H1 (cell line): ENCODE measurements around the gene NDST4. TPM values are rescaled to one million over a fixed set of nuclear protein-coding genes. Genes with fewer than 3 reads are reported as not detected.
A peak's percentile ranks its signal among the peaks of the same experiment; 100 is the strongest.

Experiments used
- CTCF ChIA-PET: fragments of 300-600 bp; sonication (Branson Sonifier 250); formaldehyde crosslinking; loops from one replicate; lab custom pipeline; 2021; ENCODE audit not compliant: partially characterized antibody; lab: Charles Lee
- POLR2A ChIA-PET: fragments of 300-600 bp; sonication (Branson Sonifier 250); formaldehyde crosslinking; loops from one replicate; lab custom pipeline; 2021; ENCODE audit warnings: inconsistent platforms; ENCODE audit not compliant: partially characterized antibody; lab: Charles Lee
- DNase-seq, 2 experiments: peaks; one replicate each; pipeline versions ENCODE4 v3.0.0 to v3.0.0-alpha.2; 2010 to 2022; ENCODE audit warnings: low spot score in 2 of 2, low read depth in 1 of 2, mixed read lengths in 1 of 2
- FAIRE-seq: peaks from 2 replicates; lab custom pipeline; 2011; peaks lifted over from hg19 to GRCh38; lab: Jason Lieb, UNC
- H2AFZ ChIP-seq: 2 replicates; pipeline ENCODE4 v1.8.1; 2012; ENCODE audit warnings: low read length, inconsistent platforms
- H2AK5ac ChIP-seq: 2 replicates; pipeline ENCODE4 v1.6.1; 2013; ENCODE audit warnings: low read depth, low read length
- H2BK120ac ChIP-seq: replicated peaks from 2 replicates; pipeline ENCODE3; 2013; ENCODE audit warnings: low read depth, low read length, inconsistent platforms
- H2BK12ac ChIP-seq: 2 replicates; pipeline ENCODE4 v1.6.1; 2013; ENCODE audit warnings: low read depth, low read length
- H2BK15ac ChIP-seq: 2 replicates; pipeline ENCODE4 v1.6.1; 2013; ENCODE audit warnings: low read length
- H2BK20ac ChIP-seq: 2 replicates; pipeline ENCODE4 v1.6.1; 2013; ENCODE audit warnings: low read length
- H2BK5ac ChIP-seq: 2 replicates; pipeline ENCODE4 v1.6.1; 2013; ENCODE audit warnings: low read depth, low read length
- H3K14ac ChIP-seq: 2 replicates; pipeline ENCODE4 v1.6.1; 2013; ENCODE audit warnings: inconsistent platforms; ENCODE audit not compliant: insufficient read length
- H3K18ac ChIP-seq: 2 replicates; pipeline ENCODE4 v1.6.1; 2013; ENCODE audit warnings: low read length; ENCODE audit errors: extremely low read depth
- H3K23ac ChIP-seq: 2 replicates; pipeline ENCODE4 v1.6.1; 2013; ENCODE audit warnings: inconsistent platforms; ENCODE audit not compliant: insufficient read length
- H3K23me2 ChIP-seq: 2 replicates; pipeline ENCODE4 v1.6.1; 2013; ENCODE audit warnings: low read depth, low read length
- H3K27ac ChIP-seq: 2 replicates; pipeline ENCODE4 v1.6.1; 2011; ENCODE audit warnings: low read depth, low read length, inconsistent platforms
- H3K27me3 ChIP-seq, 4 experiments: replicated peaks in 1 of 4; 1 replicate in 1 of 4; 2 replicates in 3 of 4; pipeline versions ENCODE4 v1.6.1 to v1.8.1; 2011 to 2013; ENCODE audit warnings: low read length in 3 of 4, mild to moderate bottlenecking in 3 of 4, inconsistent platforms in 2 of 4, mixed read lengths in 2 of 4, moderate library complexity in 1 of 4; ENCODE audit not compliant: control insufficient read depth in 3 of 4, insufficient read depth in 3 of 4; ENCODE audit errors: extremely low read depth in 1 of 4
- H3K36me3 ChIP-seq, 4 experiments: 2 replicates each; pipeline versions ENCODE4 v1.6.1 to v1.8.1; 2011 to 2013; ENCODE audit warnings: mild to moderate bottlenecking in 4 of 4, low read length in 3 of 4, moderate library complexity in 2 of 4, control low read depth in 1 of 4, inconsistent platforms in 1 of 4; ENCODE audit not compliant: insufficient read depth in 4 of 4, control insufficient read depth in 2 of 4
- H3K4ac ChIP-seq: replicated peaks from 2 replicates; pipeline ENCODE3; 2013; ENCODE audit warnings: low read length, low read depth, mixed read lengths, inconsistent platforms; ENCODE audit not compliant: insufficient read length
- H3K4me1 ChIP-seq, 4 experiments: replicated peaks in 1 of 4; 1 replicate in 1 of 4; 2 replicates in 3 of 4; pipeline versions ENCODE4 v1.6.1 to v1.8.1; 2011 to 2013; ENCODE audit warnings: low read length in 3 of 4, inconsistent platforms in 2 of 4, mixed read lengths in 1 of 4; ENCODE audit not compliant: insufficient read depth in 4 of 4, control insufficient read depth in 3 of 4
- H3K4me2 ChIP-seq, 2 experiments: 2 replicates each; pipeline versions ENCODE4 v1.6.1 to v1.8.1; 2011 to 2013; ENCODE audit warnings: low read depth in 2 of 2, low read length in 2 of 2, control low read depth in 1 of 2, inconsistent platforms in 1 of 2, mild to moderate bottlenecking in 1 of 2; ENCODE audit not compliant: insufficient read depth in 1 of 2
- H3K4me3 ChIP-seq, 4 experiments: fragments of 200-600, 300-600 bp in 1 of 4; sonication (generic), shearing (Covaris generic), sonication (Bioruptor Twin) in 1 of 4; 2 replicates each; pipeline versions ENCODE4 v1.5.1 to v1.8.1; 2011 to 2016; ENCODE audit warnings: low read length in 4 of 4, low read depth in 3 of 4, control low read depth in 2 of 4, inconsistent platforms in 2 of 4, mild to moderate bottlenecking in 2 of 4, mixed read lengths in 1 of 4, moderate library complexity in 1 of 4; ENCODE audit not compliant: insufficient read depth in 2 of 4; ENCODE audit errors: extremely low read depth in 1 of 4
- H3K56ac ChIP-seq: replicated peaks from 2 replicates; pipeline ENCODE3; 2013; ENCODE audit warnings: low read depth, mild to moderate bottlenecking, mixed read lengths, low read length, inconsistent platforms; ENCODE audit not compliant: insufficient read length
- H3K79me1 ChIP-seq: 2 replicates; pipeline ENCODE4 v1.6.1; 2013; ENCODE audit warnings: low read depth, low read length, control low read depth
- H3K79me2 ChIP-seq, 2 experiments: 2 replicates each; pipeline versions ENCODE4 v1.6.1 to v1.8.1; 2012 to 2013; ENCODE audit warnings: low read length in 2 of 2, mild to moderate bottlenecking in 2 of 2, inconsistent platforms in 1 of 2; ENCODE audit not compliant: insufficient read depth in 2 of 2, control insufficient read depth in 1 of 2
- H3K9ac ChIP-seq, 4 experiments: replicated peaks in 1 of 4; 1 replicate in 1 of 4; 2 replicates in 3 of 4; pipeline versions ENCODE4 v1.6.1 to v1.8.1; 2011 to 2013; ENCODE audit warnings: low read depth in 3 of 4, low read length in 3 of 4, control low read depth in 2 of 4, mild to moderate bottlenecking in 2 of 4, moderate library complexity in 2 of 4, inconsistent platforms in 1 of 4; ENCODE audit errors: extremely low read depth in 1 of 4
- H3K9me3 ChIP-seq, 2 experiments: 2 replicates each; pipeline versions ENCODE4 v1.6.1 to v1.8.1; 2012 to 2013; ENCODE audit warnings: mild to moderate bottlenecking in 2 of 2, moderate library complexity in 2 of 2, control low read depth in 1 of 2, inconsistent platforms in 1 of 2, low read depth in 1 of 2, low read length in 1 of 2, mixed read lengths in 1 of 2; ENCODE audit not compliant: insufficient read depth in 2 of 2
- H4K20me1 ChIP-seq, 2 experiments: replicated peaks in 1 of 2; 2 replicates each; pipeline versions ENCODE3 to v1.8.1; 2011 to 2013; ENCODE audit warnings: inconsistent platforms in 2 of 2, low read length in 2 of 2, mild to moderate bottlenecking in 1 of 2; ENCODE audit not compliant: insufficient read depth in 2 of 2, control insufficient read depth in 1 of 2
- H4K5ac ChIP-seq: 2 replicates; pipeline ENCODE4 v1.6.1; 2013; ENCODE audit warnings: low read length, low read depth, mixed read lengths, inconsistent platforms; ENCODE audit not compliant: insufficient read length
- H4K8ac ChIP-seq: 2 replicates; pipeline ENCODE4 v1.8.0; 2013; ENCODE audit warnings: mild to moderate bottlenecking, moderate library complexity, low read length, inconsistent platforms; ENCODE audit not compliant: insufficient read depth; ENCODE audit errors: extremely low read depth
- H4K91ac ChIP-seq: replicated peaks from 2 replicates; pipeline ENCODE3; 2013; ENCODE audit warnings: low read length, mixed read lengths, inconsistent platforms; ENCODE audit not compliant: insufficient read length
- BCL11A ChIP-seq, 2 experiments: IDR thresholded peaks; one replicate each; pipeline ENCODE4 v1.6.1; 2011; ENCODE audit warnings: low read depth in 2 of 2, low read length in 2 of 2, mild to moderate bottlenecking in 2 of 2
- BRCA1 ChIP-seq: IDR thresholded peaks from 2 replicates; pipeline ENCODE4 v1.6.1; 2012; ENCODE audit warnings: low read depth, low read length, improper control_type of control experiment
- SP1 ChIP-seq: IDR thresholded peaks from 2 replicates; pipeline ENCODE4 v1.6.1; 2011; ENCODE audit warnings: low read depth, low read length
- TEAD4 ChIP-seq: IDR thresholded peaks from 2 replicates; pipeline ENCODE4 v1.6.1; 2012; ENCODE audit warnings: low read depth, low read length, inconsistent platforms, mixed read lengths
- WGBS, 2 experiments: shearing (Covaris generic) in 1 of 2; methylation state at CpG; one replicate each; pipeline versions ENCODE4 v1.1.6 to v1.1.7; 2013 to 2015; ENCODE audit warnings: low lambda C conversion rate in 2 of 2, mixed read lengths in 2 of 2, inconsistent platforms in 1 of 2, low coverage in 1 of 2, missing lambda C conversion rate in 1 of 2; ENCODE audit not compliant: insufficient replicate concordance in 2 of 2, insufficient coverage in 1 of 2, insufficient read length in 1 of 2; ENCODE audit errors: extremely low coverage in 1 of 2, missing lambda C conversion rate in 1 of 2; 5-methylcytosine and 5-hydroxymethylcytosine counted together
- polyA plus RNA-seq, 7 experiments: library from polyadenylated mRNA; depleted of rRNA in 3 of 7; stranded (reverse) in 5 of 7; unstranded in 2 of 7; fragments of >200 nt in 5 of 7; fragments of 200-250 nt in 2 of 7; gene quantifications; 1 replicate in 5 of 7; 2 replicates in 1 of 7; 4 replicates in 1 of 7; pipeline versions ENCODE4 v1.2.1 to v1.2.3, GENCODE V29; 2011 to 2013; ENCODE audit warnings: missing spikeins in 2 of 7, mixed read lengths in 2 of 7
- total RNA-seq: library from RNA; stranded (reverse); fragmentation: NEBNext Ultra II Directional; extraction: Animal tissue kit (Norgen Biotek cat#: 25700); gene quantifications from 2 replicates; pipeline ENCODE4 v1.2.1, GENCODE V29; 2021

Gene NDST4
- total and polyA plus RNA-seq, 2 of the 8 experiments (the other 6 are each of a cell fraction or from before 2014, with no cell fraction given): 0.02 TPM; not detected in 1

GRCh38 chr4:114924311-114924710, 189.1 kb downstream of the NDST4 start:
- Histone ChIP-seq H4K5ac (peak overlapping the region; percentile 76), H3K23ac (no peak overlapping the region), H4K91ac (no peak overlapping the region), H2BK20ac (no peak overlapping the region), H2BK15ac (no peak overlapping the region), H3K9ac (no peak overlapping the region), H3K14ac (no peak overlapping the region), H3K27ac (no peak overlapping the region), H3K23me2 (no peaks in the 10 kb centered on the region; the same call in 1 of the 2 replicates), H2BK12ac (no peak overlapping the region), H3K4me3 (peak overlapping the region in 1 of 4 experiments; percentile 37; a peak in 1 of 8 replicates), H3K56ac (no peak overlapping the region), H2AK5ac (no peak overlapping the region), H2AFZ (no peak overlapping the region), H4K20me1 (no peaks in the 10 kb centered on the region), H4K8ac (no peak overlapping the region), H3K4me1 (peaks cover 0 to 14% (median 7%) of the 10 kb centered on the region in 4 experiments; a peak in 4 of 7 replicates), H3K27me3 (no peaks in the 10 kb centered on the region), H3K4me2 (peak overlapping the region; percentile 4 to 45; a peak in 1 of 4 replicates), H3K79me2 (no peaks in the 10 kb centered on the region), H3K4ac (no peak overlapping the region), H3K18ac (no peak overlapping the region), H2BK120ac (no peak overlapping the region), H3K9me3 (no peaks in the 10 kb centered on the region), H3K36me3 (no peaks in the 10 kb centered on the region), H2BK5ac (no peak overlapping the region), H3K79me1 (no peaks in the 10 kb centered on the region)
- ChIA-PET POLR2A (no interaction called here), CTCF (interaction anchor here (0.7 kb wide), 1 partner anchor 264 kb away, joined by 4 read pairs; no protein-coding TSS in a partner anchor)
- 45% methylated on average over 1 of the region's 1 CpG; no CpG with 5 or more reads in 1 of the 2 experiments for WGBS, 2 experiments
- FAIRE-seq (peak; percentile 39), DNase-seq (peak in 1 of 2 experiments; percentile 7)
- 0 out of 2 replicates have a peak, but pooled peaks have one; percentile 44 for TF ChIP-seq SP1
- peak; percentile 70; the same call in 1 of the 2 replicates for TF ChIP-seq TEAD4
- no peak for TF ChIP-seq BRCA1
- TF ChIP-seq BCL11A (IDR thresholded peaks at IDR 0.05; ENCODE audit: low read depth in 2 of 2, low read length in 2 of 2): peak in 1 of 2 experiments; percentile 66
